WTC11 (cell line): ENCODE measurements around the gene C9orf72. TPM values are rescaled to one million over a fixed set of nuclear protein-coding genes. Genes with fewer than 3 reads are reported as not detected.
"Not testable (repeated sequence)": the region's sequence is repeated elsewhere in the genome, so short reads cannot be mapped to it uniquely, and the experiment has no call there.

Experiments
- ATAC-seq: fragments of 200-7000 bp; cut with Tn5 transposase; 2 replicates; pipeline ENCODE4 v1.10.0; 2021; ENCODE audit warnings: mild to moderate bottlenecking, moderate library complexity
- CTCF ChIA-PET: fragments of 300-600 bp; sonication (Branson Sonifier 250); formaldehyde crosslinking; loops from one replicate; lab custom pipeline; 2021; ENCODE audit warnings: antibody characterized with exemption; lab: Charles Lee
- POLR2A ChIA-PET: fragments of 350-600 bp; sonication (Branson Sonifier 250); formaldehyde crosslinking; loops from one replicate; lab custom pipeline; 2021; ENCODE audit warnings: antibody characterized with exemption; lab: Charles Lee
- DNase-seq: peaks from one replicate; pipeline ENCODE4 v3.0.0; 2021; ENCODE audit warnings: low spot score
- H3K27ac Mint-ChIP-seq: 2 replicates; pipeline ENCODE4 v1.8.0; 2021; ENCODE audit warnings: mixed read lengths
- H3K27me3 Mint-ChIP-seq: 2 replicates; pipeline ENCODE4 v1.8.0; 2021; ENCODE audit warnings: low read depth, mild to moderate bottlenecking, moderate library complexity, mixed read lengths
- H3K36me3 Mint-ChIP-seq: 2 replicates; pipeline ENCODE4 v1.8.0; 2021; ENCODE audit warnings: mixed read lengths
- H3K4me1 Mint-ChIP-seq: 2 replicates; pipeline ENCODE4 v1.8.0; 2022; ENCODE audit warnings: mixed read lengths
- H3K4me3 Mint-ChIP-seq: 2 replicates; pipeline ENCODE4 v1.8.0; 2021; ENCODE audit warnings: mild to moderate bottlenecking, moderate library complexity, mixed read lengths
- H3K9me3 Mint-ChIP-seq: 2 replicates; pipeline ENCODE4 v1.8.0; 2021; ENCODE audit warnings: mixed read lengths
- AFF4 ChIP-seq: sonication (generic); formaldehyde crosslinking; IDR thresholded peaks from 2 replicates; pipeline ENCODE4 v1.8.1; 2023; ENCODE audit warnings: mild to moderate bottlenecking, missing genetic modification reagents, borderline replicate concordance
- ATF1 ChIP-seq: sonication (generic); formaldehyde crosslinking; IDR thresholded peaks from 2 replicates; pipeline ENCODE4 v1.8.1; 2023; ENCODE audit warnings: mild to moderate bottlenecking, moderate library complexity, missing genetic modification reagents
- ATF2 ChIP-seq: sonication (generic); formaldehyde crosslinking; IDR thresholded peaks from 2 replicates; pipeline ENCODE4 v1.8.1; 2022; ENCODE audit warnings: low read depth, missing genetic modification reagents, borderline replicate concordance
- ATF6 ChIP-seq: sonication (generic); formaldehyde crosslinking; IDR thresholded peaks from 2 replicates; pipeline ENCODE4 v1.8.1; 2023; ENCODE audit warnings: mild to moderate bottlenecking, missing genetic modification reagents
- CREM ChIP-seq: sonication (generic); formaldehyde crosslinking; IDR thresholded peaks from 2 replicates; pipeline ENCODE4 v1.8.1; 2022; ENCODE audit warnings: mild to moderate bottlenecking, missing genetic modification reagents, moderate library complexity
- E2F5 ChIP-seq: sonication (generic); formaldehyde crosslinking; IDR thresholded peaks from 2 replicates; pipeline ENCODE4 v1.8.1; 2022; ENCODE audit warnings: mild to moderate bottlenecking, moderate library complexity, missing genetic modification reagents
- ETV6 ChIP-seq: sonication (generic); formaldehyde crosslinking; IDR thresholded peaks from 2 replicates; pipeline ENCODE4 v1.8.1; 2022; ENCODE audit warnings: mild to moderate bottlenecking, missing genetic modification reagents
- GRHL2 ChIP-seq: fragments of 250-450 bp; sonication (Bioruptor Pico); IDR thresholded peaks from 2 replicates; pipeline ENCODE4 v1.8.0; 2022; ENCODE audit warnings: mild to moderate bottlenecking, moderate library complexity; ENCODE audit not compliant: insufficient replicate concordance, severe bottlenecking
- GTF2I ChIP-seq: fragments of 250-450 bp; sonication (Bioruptor Pico); conservative IDR thresholded peaks from 2 replicates; pipeline ENCODE4 v1.4.0; 2021; ENCODE audit warnings: mild to moderate bottlenecking
- IRF2 ChIP-seq: sonication (generic); formaldehyde crosslinking; IDR thresholded peaks from 2 replicates; pipeline ENCODE4 v1.8.0; 2022; ENCODE audit warnings: low read depth, missing genetic modification reagents, borderline replicate concordance
- JAZF1 ChIP-seq: fragments of 250-450 bp; sonication (Bioruptor Pico); IDR thresholded peaks from 2 replicates; pipeline ENCODE4 v1.9.0; 2021; ENCODE audit warnings: moderate library complexity, mild to moderate bottlenecking, inconsistent platforms
- MYBL2 ChIP-seq: sonication (generic); formaldehyde crosslinking; IDR thresholded peaks from 2 replicates; pipeline ENCODE4 v1.8.1; 2023; ENCODE audit warnings: mild to moderate bottlenecking, moderate library complexity, missing genetic modification reagents
- RORB ChIP-seq: fragments of 250-450 bp; sonication (Bioruptor Pico); IDR thresholded peaks from 2 replicates; pipeline ENCODE4 v1.9.0; 2021; ENCODE audit warnings: mild to moderate bottlenecking
- SMAD3 ChIP-seq: sonication (generic); formaldehyde crosslinking; IDR thresholded peaks from 2 replicates; pipeline ENCODE4 v1.8.0; 2022; ENCODE audit warnings: missing genetic modification reagents, mild to moderate bottlenecking, borderline replicate concordance
- SOX15 ChIP-seq: fragments of 250-450 bp; sonication (Bioruptor Pico); IDR thresholded peaks from 2 replicates; pipeline ENCODE4 v1.9.0; 2021; ENCODE audit warnings: mild to moderate bottlenecking
- ZNF121 ChIP-seq: sonication (generic); formaldehyde crosslinking; IDR thresholded peaks from 2 replicates; pipeline ENCODE4 v1.8.0; 2023; ENCODE audit warnings: missing genetic modification reagents
- ZNF317 ChIP-seq: sonication (generic); formaldehyde crosslinking; IDR thresholded peaks from 2 replicates; pipeline ENCODE4 v1.8.1; 2023; ENCODE audit warnings: low read depth, mild to moderate bottlenecking, moderate library complexity, missing genetic modification reagents, borderline replicate concordance
- ZNF425 ChIP-seq: fragments of 250-450 bp; sonication (Bioruptor Pico); conservative IDR thresholded peaks from 2 replicates; pipeline ENCODE4 v1.9.0; 2021; ENCODE audit warnings: mild to moderate bottlenecking
- total RNA-seq: library from RNA; stranded (reverse); gene quantifications from 3 replicates; pipeline ENCODE4 v1.2.3, GENCODE V29; 2021

The C9orf72 gene
- total RNA-seq, 1 experiment from 2014 or later: 21.5 TPM

GRCh38 chr9:27503623-27504022 lies 69.7 kb downstream of the C9orf72 start:
- DNase-seq: no peak
- ChIA-PET CTCF (no interaction called here), POLR2A (no interaction called here)
- Mint-ChIP-seq H3K9me3 (peaks cover 22% of the 10 kb centered on the region), H3K27me3 (no peaks in the 10 kb centered on the region), H3K4me3 (no peak overlapping the region), H3K4me1 (peaks cover 50% of the 10 kb centered on the region), H3K27ac (0 out of 2 replicates have a peak overlapping the region, but pooled peaks have one; percentile 38), H3K36me3 (peaks cover 26% of the 10 kb centered on the region)
- TF ChIP-seq IRF2 (CRISPR knock-in tag): no peak
- TF ChIP-seq E2F5 (CRISPR knock-in tag): no peak
- no peak for TF ChIP-seq ATF1 (CRISPR knock-in tag)
- TF ChIP-seq JAZF1 (CRISPR knock-in tag): no peak
- TF ChIP-seq ATF6: no peak
- TF ChIP-seq ATF2 (CRISPR knock-in tag): no peak
- no peak for TF ChIP-seq ZNF425 (CRISPR knock-in tag)
- TF ChIP-seq GRHL2 (CRISPR knock-in tag): no peak
- no peak for TF ChIP-seq RORB (CRISPR knock-in tag)
- ATAC-seq: peak; percentile 68; the same call in 1 of the 2 replicates

- H3K27me3 Mint-ChIP-seq, ATAC-seq, CTCF ChIA-PET, H3K4me3 Mint-ChIP-seq, H3K27ac Mint-ChIP-seq, DNase-seq, POLR2A ChIA-PET: not testable (repeated sequence)
- Mint-ChIP-seq H3K9me3 (peaks cover 15% of the 10 kb centered on the region), H3K36me3 (peaks cover 17% of the 10 kb centered on the region), H3K4me1 (peaks cover 71% of the 10 kb centered on the region)
Observed at GRCh38 chr9:27500902-27501301, 72.4 kb downstream of the C9orf72 start.

GRCh38 chr9:27499451-27499850 lies 73.8 kb downstream of the C9orf72 start:
- POLR2A ChIA-PET: no interaction called here
- Mint-ChIP-seq H3K27me3 (no peaks in the 10 kb centered on the region), H3K9me3 (peaks cover 10% of the 10 kb centered on the region), H3K36me3 (peaks cover 16% of the 10 kb centered on the region), H3K27ac (no peak overlapping the region), H3K4me1 (peaks cover 71% of the 10 kb centered on the region), H3K4me3 (no peak overlapping the region)
- ATAC-seq (no peak), DNase-seq (no peak)
- CTCF ChIA-PET: interaction anchor here (1.3 kb wide), 1 partner anchor 166 kb away, joined by 3 read pairs; no protein-coding TSS in a partner anchor
- TF ChIP-seq MYBL2 (CRISPR knock-in tag) (no peak), CREM (CRISPR knock-in tag) (no peak), GTF2I (no peak), ZNF121 (CRISPR knock-in tag) (no peak), AFF4 (CRISPR knock-in tag) (no peak), SOX15 (CRISPR knock-in tag) (no peak), SMAD3 (CRISPR knock-in tag) (no peak), ETV6 (CRISPR knock-in tag) (no peak), ZNF317 (CRISPR knock-in tag) (no peak)
